Cardiac muscle cell (in vitro differentiated cells and primary cell): Measurements from ENCODE around the gene SCRT2. TPM values are rescaled to one million over a fixed set of nuclear protein-coding genes. Genes with fewer than 3 reads are reported as not detected.

Experiments
- DNase-seq, 2 donors: peaks; one replicate each; pipeline versions ENCODE4 v3.0.0 to v3.0.0-alpha.2; 2010 to 2017; ENCODE audit warnings: low read depth in 1 of 2, low spot score in 1 of 2
- H3K27ac ChIP-seq: fragments of 200-600 bp; sonication (generic); 2 replicates; pipeline ENCODE4 v1.5.1; 2016
- H3K27me3 ChIP-seq: fragments of 200-600 bp; sonication (generic); 2 replicates; pipeline ENCODE4 v1.6.0; 2016; ENCODE audit warnings: control low read depth
- H3K36me3 ChIP-seq: fragments of 200-600 bp; sonication (generic); 2 replicates; pipeline ENCODE4 v1.5.1; 2016; ENCODE audit warnings: control low read depth
- H3K4me1 ChIP-seq: fragments of 200-600 bp; sonication (generic); 2 replicates; pipeline ENCODE4 v1.8.1; 2017; ENCODE audit warnings: low read depth, mild to moderate bottlenecking, mixed run types
- H3K4me3 ChIP-seq: fragments of 200-600 bp; sonication (generic); 2 replicates; pipeline ENCODE4 v1.5.1; 2016; ENCODE audit warnings: mild to moderate bottlenecking
- H3K9me3 ChIP-seq: fragments of 200-600 bp; sonication (generic); 2 replicates; pipeline ENCODE4 v1.5.1; 2017; ENCODE audit warnings: low read depth, mild to moderate bottlenecking, control low read depth
- polyA plus RNA-seq: library from polyadenylated mRNA; unstranded; fragments of >200 nt; fragmentation: Nextera tagmentation; extraction: Ambion mirVana; gene quantifications from 2 replicates; pipeline ENCODE4 v1.2.1, GENCODE V29; 2016
- total RNA-seq: library from RNA; depleted of rRNA; stranded (reverse); fragments of >200 nt; gene quantifications from 2 replicates; pipeline ENCODE4 v1.2.3, GENCODE V29; 2016
- TF ChIP-seq, protein P1 (sequence below): IDR thresholded peaks from 2 replicates; pipeline ENCODE4 v1.5.1; 2012; ENCODE audit warnings: low read depth, mild to moderate bottlenecking, low read length

SCRT2 gene
- total and polyA plus RNA-seq, 2 experiments from 2014 or later = not detected

DNA sequence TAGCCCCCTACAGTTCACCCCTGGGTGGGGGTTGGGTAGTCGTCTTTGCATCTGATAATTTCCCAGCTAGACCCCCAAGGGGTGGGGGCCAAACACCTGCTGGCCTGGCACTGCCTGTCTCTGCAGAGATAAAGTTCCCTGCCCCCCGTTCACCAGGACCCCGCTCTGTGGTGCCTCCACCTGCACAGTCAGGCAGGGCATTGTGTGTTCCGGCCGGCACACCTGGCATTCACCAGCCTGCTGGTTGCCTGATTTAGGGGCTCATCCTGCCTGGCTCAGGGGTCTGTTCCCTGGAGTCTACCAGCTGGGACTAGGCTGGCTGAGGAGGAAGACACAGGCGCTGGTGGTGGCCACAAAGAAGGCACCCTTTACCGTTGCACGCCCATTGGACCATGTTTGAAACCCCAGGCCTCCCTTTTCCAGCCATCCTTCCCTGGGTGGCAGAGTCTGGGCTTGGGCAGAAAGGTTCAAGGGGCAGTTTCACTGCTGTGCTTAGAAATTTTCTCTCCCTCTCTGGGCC, 30.8 kb upstream of the SCRT2 start:
- H3K9me3 ChIP-seq = no peaks in the 10 kb centered on the region
- no peaks in the 10 kb centered on the region for H3K36me3 ChIP-seq
- no peak for DNase-seq
- H3K4me3 ChIP-seq = no peak overlapping the region
- no peaks in the 10 kb centered on the region for H3K4me1 ChIP-seq
- TF ChIP-seq, protein P1, sequence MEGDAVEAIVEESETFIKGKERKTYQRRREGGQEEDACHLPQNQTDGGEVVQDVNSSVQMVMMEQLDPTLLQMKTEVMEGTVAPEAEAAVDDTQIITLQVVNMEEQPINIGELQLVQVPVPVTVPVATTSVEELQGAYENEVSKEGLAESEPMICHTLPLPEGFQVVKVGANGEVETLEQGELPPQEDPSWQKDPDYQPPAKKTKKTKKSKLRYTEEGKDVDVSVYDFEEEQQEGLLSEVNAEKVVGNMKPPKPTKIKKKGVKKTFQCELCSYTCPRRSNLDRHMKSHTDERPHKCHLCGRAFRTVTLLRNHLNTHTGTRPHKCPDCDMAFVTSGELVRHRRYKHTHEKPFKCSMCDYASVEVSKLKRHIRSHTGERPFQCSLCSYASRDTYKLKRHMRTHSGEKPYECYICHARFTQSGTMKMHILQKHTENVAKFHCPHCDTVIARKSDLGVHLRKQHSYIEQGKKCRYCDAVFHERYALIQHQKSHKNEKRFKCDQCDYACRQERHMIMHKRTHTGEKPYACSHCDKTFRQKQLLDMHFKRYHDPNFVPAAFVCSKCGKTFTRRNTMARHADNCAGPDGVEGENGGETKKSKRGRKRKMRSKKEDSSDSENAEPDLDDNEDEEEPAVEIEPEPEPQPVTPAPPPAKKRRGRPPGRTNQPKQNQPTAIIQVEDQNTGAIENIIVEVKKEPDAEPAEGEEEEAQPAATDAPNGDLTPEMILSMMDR = no peak
- no peaks in the 10 kb centered on the region for H3K27me3 ChIP-seq
- no peak overlapping the region for H3K27ac ChIP-seq

DNA sequence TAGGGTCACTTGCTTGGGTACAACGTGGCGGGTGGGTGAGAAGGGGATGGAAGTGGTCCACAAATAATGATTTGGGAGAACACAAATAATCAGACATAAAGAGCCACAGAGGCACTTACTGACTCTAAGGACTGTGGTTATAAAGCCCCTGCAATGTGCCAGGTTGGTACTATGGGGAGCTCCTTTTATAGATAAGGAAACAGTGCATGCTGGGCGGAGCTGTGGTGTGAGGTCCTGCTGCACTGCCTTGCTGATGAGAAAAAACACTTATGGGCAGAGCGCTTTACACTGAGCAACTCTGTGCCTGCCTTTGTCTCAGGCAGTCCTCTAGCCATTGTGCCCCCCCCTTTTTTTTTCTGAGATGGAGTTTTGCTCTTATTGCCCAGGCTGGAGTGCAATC, 29.1 kb upstream of the SCRT2 start:
- Histone ChIP-seq H3K4me3 (no peak overlapping the region), H3K27me3 (no peaks in the 10 kb centered on the region), H3K9me3 (no peaks in the 10 kb centered on the region), H3K36me3 (no peaks in the 10 kb centered on the region), H3K27ac (no peak overlapping the region), H3K4me1 (peaks cover 6% of the 10 kb centered on the region)
- TF ChIP-seq, protein P1 = no peak
- DNase-seq = no peak

DNA sequence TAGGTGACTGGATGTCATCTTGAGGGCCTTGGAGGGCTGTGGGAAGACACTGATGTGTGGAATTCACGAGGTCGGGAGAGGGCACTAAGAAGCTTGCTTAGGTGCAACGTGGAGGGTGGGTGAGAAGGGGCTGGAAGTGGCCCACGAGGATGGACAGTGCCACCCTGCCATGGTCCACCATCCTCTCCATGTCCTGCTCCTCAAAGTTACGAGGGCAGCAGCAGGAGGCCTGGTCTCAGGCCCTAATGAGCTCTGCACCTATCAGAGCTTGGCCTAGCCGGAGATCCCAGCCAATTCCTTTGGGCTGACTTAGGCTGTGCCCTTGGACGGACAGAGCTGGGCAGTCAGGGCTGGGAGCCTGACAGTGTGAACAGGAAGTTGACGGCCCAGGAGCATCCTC, 27.8 kb upstream of the SCRT2 start:
- DNase-seq = no peak
- TF ChIP-seq, protein P1 = no peak

DNA sequence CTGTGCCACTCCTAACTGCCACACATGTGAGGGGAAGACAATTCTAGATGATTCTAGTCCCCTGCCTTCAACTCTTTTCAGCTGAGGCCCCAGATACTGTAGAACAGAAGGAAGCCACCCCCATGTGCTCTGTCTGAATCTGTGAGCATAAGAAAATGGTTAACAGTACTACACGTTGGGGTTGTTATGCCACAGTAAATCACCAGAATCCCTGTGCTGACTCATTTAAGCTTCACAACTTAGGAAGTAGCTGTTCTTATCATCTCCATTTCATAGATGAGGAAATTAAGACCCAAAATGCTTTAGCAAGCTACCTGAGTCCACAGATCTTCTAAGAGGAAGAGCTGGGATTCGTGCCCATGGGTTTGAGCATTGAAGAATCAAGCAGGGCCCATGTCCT, 27.4 kb upstream of the SCRT2 start:
- peaks cover 9% of the 10 kb centered on the region for H3K4me1 ChIP-seq
- no peaks in the 10 kb centered on the region for H3K27me3 ChIP-seq
- no peaks in the 10 kb centered on the region for H3K36me3 ChIP-seq
- H3K4me3 ChIP-seq = no peak overlapping the region
- no peak overlapping the region for H3K27ac ChIP-seq
- H3K9me3 ChIP-seq = no peaks in the 10 kb centered on the region
- TF ChIP-seq, protein P1 = no peak
- DNase-seq = no peak

More for the DNA sequence above, 27.8 kb upstream of the SCRT2 start:
- Histone ChIP-seq H3K36me3 (no peaks in the 10 kb centered on the region), H3K27me3 (no peaks in the 10 kb centered on the region), H3K4me3 (no peak overlapping the region), H3K27ac (no peak overlapping the region), H3K9me3 (no peaks in the 10 kb centered on the region), H3K4me1 (peaks cover 9% of the 10 kb centered on the region)

DNA sequence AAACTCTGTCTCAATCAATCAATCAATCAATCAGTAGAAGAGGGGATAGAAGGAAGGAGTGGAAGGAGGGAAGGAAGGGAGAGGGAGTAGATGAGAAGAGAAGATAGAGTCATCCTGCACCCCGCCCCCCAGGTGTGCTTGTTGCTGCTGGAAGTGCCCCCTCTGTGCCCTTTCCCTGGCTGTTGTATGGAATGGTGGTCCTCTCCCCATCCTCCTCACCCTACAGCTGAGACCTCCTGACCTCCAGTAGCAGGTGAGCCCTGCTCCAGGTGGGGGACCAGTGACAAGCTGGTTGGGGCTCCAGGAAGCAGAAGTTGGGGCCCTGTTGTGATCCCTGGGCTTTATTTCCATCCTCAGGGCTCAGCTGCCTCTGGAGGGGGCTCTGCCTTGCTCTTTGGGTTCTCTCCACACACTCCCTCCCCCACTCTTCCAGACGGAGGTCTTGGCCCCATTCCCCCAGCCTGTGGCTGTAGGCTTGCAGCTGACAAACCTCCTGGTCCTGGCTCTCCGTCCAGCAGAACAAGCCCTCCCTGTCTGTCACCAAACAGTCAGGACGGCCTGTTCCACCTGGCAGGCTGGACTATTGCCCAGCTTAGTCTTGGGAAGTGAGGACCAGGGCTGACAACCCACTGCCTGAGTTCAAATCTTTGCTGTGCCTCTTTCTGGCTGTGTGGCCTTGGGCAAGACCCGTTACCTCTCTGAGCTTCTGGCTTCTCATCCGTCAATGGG, 26.0 kb upstream of the SCRT2 start:
- H3K4me1 ChIP-seq = peaks cover 9% of the 10 kb centered on the region
- TF ChIP-seq, protein P1 = no peak
- H3K4me3 ChIP-seq = no peak overlapping the region
- H3K9me3 ChIP-seq = no peaks in the 10 kb centered on the region
- no peaks in the 10 kb centered on the region for H3K27me3 ChIP-seq
- no peak for DNase-seq
- no peak overlapping the region for H3K27ac ChIP-seq
- no peaks in the 10 kb centered on the region for H3K36me3 ChIP-seq
